Neutrophil (primary cell): ENCODE measurements around the gene LRRC41.

Experiments used
- H3K27ac ChIP-seq: fragments of 200-600 bp; sonication (generic); 2 replicates; pipeline ENCODE4 v1.5.1; 2016; ENCODE audit warnings: mild to moderate bottlenecking, moderate library complexity
- H3K27me3 ChIP-seq: fragments of 200-600 bp; sonication (generic); 2 replicates; pipeline ENCODE4 v1.6.0; 2016; ENCODE audit warnings: mild to moderate bottlenecking
- H3K36me3 ChIP-seq: fragments of 200-600 bp; sonication (generic); 2 replicates; pipeline ENCODE4 v1.5.1; 2017
- H3K4me1 ChIP-seq, 2 experiments: fragments of 200-600 bp in 1 of 2; sonication (generic) in 1 of 2; 1 replicate in 1 of 2; 2 replicates in 1 of 2; pipeline versions ENCODE4 v1.5.1 to v1.6.1; 2013 to 2016; ENCODE audit warnings: low read depth in 1 of 2, low read length in 1 of 2, mild to moderate bottlenecking in 1 of 2, moderate library complexity in 1 of 2; ENCODE audit not compliant: control insufficient read depth in 1 of 2, insufficient read depth in 1 of 2
- H3K4me3 ChIP-seq, 2 experiments: fragments of 200-600 bp in 1 of 2; sonication (generic) in 1 of 2; 1 replicate in 1 of 2; 2 replicates in 1 of 2; pipeline ENCODE4 v1.5.1; 2013 to 2016; ENCODE audit warnings: low read depth in 1 of 2, low read length in 1 of 2, mild to moderate bottlenecking in 1 of 2, moderate library complexity in 1 of 2
- H3K9me3 ChIP-seq: fragments of 200-600 bp; sonication (generic); 2 replicates; pipeline ENCODE4 v1.5.1; 2016
- TF ChIP-seq, protein P1 (sequence below): fragments of 200-600 bp; sonication (generic); IDR thresholded peaks from 2 replicates; pipeline ENCODE4 v1.5.1; 2016; ENCODE audit warnings: antibody characterized with exemption

Gene LRRC41

DNA sequence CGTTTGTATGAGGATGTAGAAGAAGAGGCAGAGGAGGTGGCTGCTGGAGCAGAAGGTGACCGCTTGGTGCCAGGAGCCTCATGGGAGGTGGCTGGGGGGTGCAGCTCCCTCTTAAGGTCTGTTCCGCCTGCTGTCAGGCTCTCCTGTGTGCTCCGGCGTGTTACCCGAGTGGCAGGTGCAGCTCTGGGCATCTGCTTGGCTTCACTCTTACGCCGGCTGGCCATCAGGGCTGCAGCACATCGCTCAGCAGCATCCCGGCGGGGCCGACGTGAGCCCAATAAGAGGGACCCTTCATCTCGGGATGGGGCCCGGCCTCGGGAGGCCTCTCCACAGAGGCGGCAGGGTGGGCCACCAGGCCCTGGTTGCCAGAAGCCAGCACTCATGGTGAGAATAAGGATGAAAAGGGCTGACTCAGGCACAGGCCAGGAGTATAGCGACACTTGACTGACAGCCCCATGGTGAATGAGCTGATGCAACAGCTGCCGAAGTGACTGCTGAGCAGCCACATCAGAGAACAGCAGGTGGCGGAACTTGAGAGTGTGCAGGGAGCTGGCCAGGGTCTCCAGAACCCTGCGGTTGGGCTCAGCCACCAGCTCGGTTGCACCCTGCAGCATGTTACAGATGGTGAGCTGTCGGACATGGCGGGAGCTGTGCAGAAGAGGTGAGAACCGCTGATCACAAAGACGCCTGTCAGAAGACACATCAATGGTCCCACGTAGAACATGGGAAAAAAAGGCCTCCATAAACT is 17.5 kb downstream of the LRRC41 start:
- Histone ChIP-seq H3K27ac (no peak overlapping the region), H3K36me3 (peaks cover 23% of the 10 kb centered on the region), H3K9me3 (no peaks in the 10 kb centered on the region), H3K27me3 (no peaks in the 10 kb centered on the region), H3K4me3 (no peak overlapping the region), H3K4me1 (peaks cover 24 to 38% of the 10 kb centered on the region in 2 experiments)
- TF ChIP-seq, protein P1, sequence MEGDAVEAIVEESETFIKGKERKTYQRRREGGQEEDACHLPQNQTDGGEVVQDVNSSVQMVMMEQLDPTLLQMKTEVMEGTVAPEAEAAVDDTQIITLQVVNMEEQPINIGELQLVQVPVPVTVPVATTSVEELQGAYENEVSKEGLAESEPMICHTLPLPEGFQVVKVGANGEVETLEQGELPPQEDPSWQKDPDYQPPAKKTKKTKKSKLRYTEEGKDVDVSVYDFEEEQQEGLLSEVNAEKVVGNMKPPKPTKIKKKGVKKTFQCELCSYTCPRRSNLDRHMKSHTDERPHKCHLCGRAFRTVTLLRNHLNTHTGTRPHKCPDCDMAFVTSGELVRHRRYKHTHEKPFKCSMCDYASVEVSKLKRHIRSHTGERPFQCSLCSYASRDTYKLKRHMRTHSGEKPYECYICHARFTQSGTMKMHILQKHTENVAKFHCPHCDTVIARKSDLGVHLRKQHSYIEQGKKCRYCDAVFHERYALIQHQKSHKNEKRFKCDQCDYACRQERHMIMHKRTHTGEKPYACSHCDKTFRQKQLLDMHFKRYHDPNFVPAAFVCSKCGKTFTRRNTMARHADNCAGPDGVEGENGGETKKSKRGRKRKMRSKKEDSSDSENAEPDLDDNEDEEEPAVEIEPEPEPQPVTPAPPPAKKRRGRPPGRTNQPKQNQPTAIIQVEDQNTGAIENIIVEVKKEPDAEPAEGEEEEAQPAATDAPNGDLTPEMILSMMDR, result no peak

DNA sequence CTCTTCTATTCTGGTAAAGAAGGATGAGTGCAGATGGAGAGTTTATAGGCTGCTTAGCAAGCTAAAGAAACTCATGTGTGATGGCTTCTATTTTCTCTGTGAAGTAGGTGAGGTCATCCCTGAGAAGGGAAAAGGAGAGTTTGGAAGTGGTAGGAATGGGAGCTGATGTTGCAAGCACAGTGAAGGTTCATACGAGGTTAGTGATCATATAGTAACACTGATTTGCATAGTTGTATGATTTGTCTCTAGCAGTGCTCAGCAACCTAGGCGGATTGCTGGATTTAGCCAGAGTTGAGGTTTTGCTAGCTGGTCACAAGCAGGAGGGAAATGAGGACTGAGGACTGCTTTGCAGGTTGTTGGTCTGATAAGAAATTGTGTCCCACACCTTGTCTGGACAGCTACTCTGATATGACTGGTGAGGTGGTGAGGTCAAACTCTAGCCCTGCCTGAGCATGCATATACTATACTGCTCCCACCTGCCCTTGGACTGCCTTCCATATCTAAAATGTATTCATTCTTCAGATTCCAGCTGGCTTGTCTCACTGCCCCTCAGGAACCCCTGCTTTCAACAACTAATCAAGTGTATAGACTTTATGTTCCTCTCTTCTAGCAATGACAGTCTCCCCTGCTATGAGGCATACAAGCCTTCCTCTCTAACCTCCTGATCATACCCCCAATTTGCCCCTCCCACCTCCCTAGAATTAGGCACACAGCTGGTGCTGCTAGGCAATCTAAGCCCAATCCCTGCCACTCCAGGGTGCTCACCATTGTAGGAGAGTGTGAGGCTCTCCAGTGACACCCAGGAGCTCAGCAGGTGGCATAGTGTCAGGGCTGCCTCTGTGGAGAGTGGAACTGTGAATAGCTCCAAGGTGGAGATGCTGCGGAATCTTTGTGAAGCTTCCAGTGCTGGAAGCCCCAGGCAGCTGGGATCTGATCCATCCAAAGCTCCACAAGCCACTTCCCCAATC is 18.5 kb downstream of the LRRC41 start:
- H3K4me1 ChIP-seq, result peaks cover 24 to 36% of the 10 kb centered on the region in 2 experiments
- TF ChIP-seq, protein P1, result no peak
- H3K36me3 ChIP-seq, result peaks cover 33% of the 10 kb centered on the region
- no peaks in the 10 kb centered on the region for H3K27me3 ChIP-seq
- no peak overlapping the region for H3K4me3 ChIP-seq
- H3K27ac ChIP-seq, result no peak overlapping the region
- H3K9me3 ChIP-seq, result no peaks in the 10 kb centered on the region

DNA sequence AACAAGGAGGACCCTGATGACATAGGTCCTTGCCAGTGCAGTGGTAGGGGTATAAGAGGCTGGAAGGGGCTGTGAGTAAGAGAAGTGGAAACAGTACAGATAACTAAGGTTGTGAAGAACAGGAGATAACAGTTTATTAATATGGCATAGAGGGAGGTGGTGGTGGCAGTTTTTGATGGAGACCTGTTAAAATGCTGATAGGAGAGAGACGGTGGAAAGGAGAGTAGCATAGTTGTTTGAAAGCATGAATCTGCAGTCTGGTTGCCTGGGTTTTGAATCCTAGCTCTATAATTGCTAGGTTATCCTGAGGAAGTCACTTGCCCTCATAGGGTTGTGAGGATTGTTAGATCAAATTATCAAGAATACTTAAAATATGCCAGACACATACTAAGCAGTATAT is 19.4 kb downstream of the LRRC41 start:
- peaks cover 41% of the 10 kb centered on the region for H3K36me3 ChIP-seq
- H3K27me3 ChIP-seq, result no peaks in the 10 kb centered on the region
- H3K9me3 ChIP-seq, result no peaks in the 10 kb centered on the region
- H3K4me3 ChIP-seq, result no peak overlapping the region
- H3K27ac ChIP-seq, result no peak overlapping the region
- TF ChIP-seq, protein P1, result no peak
- H3K4me1 ChIP-seq, result peaks cover 24 to 32% of the 10 kb centered on the region in 2 experiments

DNA sequence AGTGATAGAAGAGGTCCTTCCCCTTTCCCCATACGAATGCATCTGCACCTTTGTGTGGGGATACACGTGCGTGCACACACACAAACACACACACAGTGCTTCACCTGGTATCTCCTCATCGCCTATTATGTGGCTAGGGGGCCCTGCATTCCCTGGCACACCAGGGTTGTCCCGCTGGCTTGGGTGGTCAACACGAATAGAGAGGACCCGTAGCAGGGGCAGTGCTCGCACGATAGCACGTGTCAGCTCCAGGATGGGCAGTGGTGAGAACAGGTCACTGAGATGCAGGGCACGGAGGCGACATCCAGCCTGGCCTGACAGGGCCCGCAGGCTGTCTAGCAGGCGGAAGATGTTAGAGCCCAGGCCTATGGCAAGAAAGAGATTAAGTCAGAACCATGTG is 22.4 kb downstream of the LRRC41 start:
- peaks cover 63% of the 10 kb centered on the region for H3K36me3 ChIP-seq
- H3K27ac ChIP-seq, result no peak overlapping the region
- no peaks in the 10 kb centered on the region for H3K9me3 ChIP-seq
- peaks cover 3 to 13% of the 10 kb centered on the region in 2 experiments for H3K4me1 ChIP-seq
- TF ChIP-seq, protein P1, result no peak
- H3K27me3 ChIP-seq, result no peaks in the 10 kb centered on the region
- no peak overlapping the region for H3K4me3 ChIP-seq

DNA sequence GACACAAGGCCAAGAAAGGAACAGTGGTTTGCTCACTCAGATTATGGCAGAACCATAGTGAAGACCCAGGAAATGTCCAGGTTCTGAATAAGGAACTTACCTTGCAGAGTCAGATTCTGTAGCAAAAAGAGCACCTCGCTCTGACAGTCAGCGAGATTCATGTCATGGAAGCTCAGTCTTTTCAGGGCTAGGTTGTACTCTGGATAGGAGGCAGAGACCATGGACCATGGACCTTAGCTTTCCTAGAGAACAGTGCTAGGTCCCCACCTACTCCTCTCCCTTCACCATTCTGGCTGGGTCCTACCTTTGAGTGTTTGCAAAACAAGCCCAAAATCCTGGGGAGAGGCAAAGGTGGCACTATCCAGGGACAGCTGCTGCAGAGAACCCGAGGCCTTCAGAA is 23.3 kb downstream of the LRRC41 start:
- peaks cover 59% of the 10 kb centered on the region for H3K36me3 ChIP-seq

More for the DNA sequence above, 23.3 kb downstream of the LRRC41 start:
- Histone ChIP-seq H3K9me3 (no peaks in the 10 kb centered on the region), H3K27ac (no peak overlapping the region), H3K27me3 (no peaks in the 10 kb centered on the region), H3K4me1 (peaks cover 3 to 13% of the 10 kb centered on the region in 2 experiments), H3K4me3 (no peak overlapping the region)
- TF ChIP-seq, protein P1, result no peak
